Esophagus (tissue), 2 donors: ENCODE data around the gene RPL37A. TPM values are rescaled to one million over a fixed set of nuclear protein-coding genes. Genes with fewer than 3 reads are reported as not detected.
A peak's percentile ranks its signal among the peaks of the same experiment; 100 is the strongest.

Experiments used
- H3K27ac ChIP-seq, 2 donors: one replicate each; pipeline ENCODE4 v1.5.1; 2013; ENCODE audit warnings: low read depth in 2 of 2, mild to moderate bottlenecking in 2 of 2, inconsistent platforms in 1 of 2, low read length in 1 of 2, moderate library complexity in 1 of 2
- H3K27me3 ChIP-seq, 2 donors: one replicate each; pipeline ENCODE4 v1.6.1; 2013; ENCODE audit warnings: low read length in 2 of 2, control low read depth in 1 of 2, mild to moderate bottlenecking in 1 of 2; ENCODE audit not compliant: insufficient read depth in 2 of 2, control insufficient read depth in 1 of 2
- H3K36me3 ChIP-seq, 2 donors: one replicate each; pipeline ENCODE4 v1.6.1; 2013; ENCODE audit warnings: low read length in 1 of 2; ENCODE audit not compliant: control insufficient read depth in 2 of 2, insufficient read depth in 2 of 2
- H3K4me1 ChIP-seq, 2 donors: one replicate each; pipeline ENCODE4 v1.6.1; 2013; ENCODE audit warnings: low read length in 1 of 2; ENCODE audit not compliant: control insufficient read depth in 2 of 2, insufficient read depth in 2 of 2
- H3K4me3 ChIP-seq, 2 donors: one replicate each; pipeline ENCODE4 v1.5.1; 2013; ENCODE audit warnings: low read length in 2 of 2, mild to moderate bottlenecking in 2 of 2, low read depth in 1 of 2, moderate library complexity in 1 of 2
- H3K9me3 ChIP-seq, 2 donors: one replicate each; pipeline ENCODE4 v1.6.1; 2013; ENCODE audit warnings: mild to moderate bottlenecking in 2 of 2, low read depth in 1 of 2, low read length in 1 of 2, moderate library complexity in 1 of 2; ENCODE audit not compliant: control insufficient read depth in 2 of 2, insufficient read depth in 1 of 2
- WGBS, 2 donors: extraction: QIAGEN DNeasy Blood & Tissue Kit; methylation state at CpG; one replicate each; pipeline ENCODE4 v1.1.7; 2013; 5-methylcytosine and 5-hydroxymethylcytosine counted together
- polyA plus RNA-seq, 2 donors: library from polyadenylated mRNA; stranded (reverse); fragments of 200-250 nt; gene quantifications; one replicate each; pipeline ENCODE4 v1.2.3, GENCODE V29; 2013
- donor health status: healthy with polysubstance abuse.
- donor health status: Bipolar disorder and iron deficiency.

The RPL37A gene
- polyA plus RNA-seq, 2 donors, result 2,435 to 5,168 TPM

GRCh38 chr2:216526939-216527338 lies 28.3 kb downstream of the RPL37A start:
- WGBS, 2 donors, result 79 to 87% methylated on average over 1 of the region's 1 CpG
- Histone ChIP-seq H3K9me3 (no peaks in the 10 kb centered on the region), H3K27me3 (no peaks in the 10 kb centered on the region), H3K27ac (no peak overlapping the region), H3K36me3 (no peaks in the 10 kb centered on the region), H3K4me3 (no peak overlapping the region), H3K4me1 (no peaks in the 10 kb centered on the region)

GRCh38 chr2:216527600-216527999 lies 29.0 kb downstream of the RPL37A start:
- Histone ChIP-seq H3K9me3 (no peaks in the 10 kb centered on the region), H3K4me1 (no peaks in the 10 kb centered on the region), H3K27ac (no peak overlapping the region), H3K36me3 (no peaks in the 10 kb centered on the region), H3K27me3 (no peaks in the 10 kb centered on the region), H3K4me3 (no peak overlapping the region)
- 55 to 66% methylated on average over 1 of the region's 1 CpG for WGBS, 2 donors

GRCh38 chr2:216532562-216532961 lies 33.9 kb downstream of the RPL37A start:
- Histone ChIP-seq H3K36me3 (no peaks in the 10 kb centered on the region), H3K4me3 (no peak overlapping the region), H3K27me3 (no peaks in the 10 kb centered on the region), H3K4me1 (peaks cover 0 to 6% of the 10 kb centered on the region in 2 donors), H3K9me3 (no peaks in the 10 kb centered on the region), H3K27ac (no peak overlapping the region)
- WGBS, 2 donors, result 59 to 66% methylated on average over 2 of the region's 2 CpGs

GRCh38 chr2:216533609-216534008 lies 35.0 kb downstream of the RPL37A start:
- no peaks in the 10 kb centered on the region for H3K36me3 ChIP-seq
- 48 to 73% methylated on average over 5 of the region's 5 CpGs for WGBS, 2 donors
- H3K9me3 ChIP-seq, result no peaks in the 10 kb centered on the region
- H3K27me3 ChIP-seq, result no peaks in the 10 kb centered on the region
- peaks cover 0 to 6% of the 10 kb centered on the region in 2 donors for H3K4me1 ChIP-seq
- no peak overlapping the region for H3K4me3 ChIP-seq
- peak overlapping the region; percentile 47 to 67 for H3K27ac ChIP-seq

GRCh38 chr2:216534809-216535208 lies 36.2 kb downstream of the RPL37A start:
- Histone ChIP-seq H3K4me1 (peaks cover 0 to 6% of the 10 kb centered on the region in 2 donors), H3K9me3 (no peaks in the 10 kb centered on the region), H3K27ac (peak overlapping the region in 1 of 2 donors; percentile 89), H3K4me3 (no peak overlapping the region), H3K27me3 (no peaks in the 10 kb centered on the region), H3K36me3 (no peaks in the 10 kb centered on the region)
- 33 to 43% methylated on average over 1 of the region's 1 CpG for WGBS, 2 donors

GRCh38 chr2:216535454-216535995 lies 36.9 kb downstream of the RPL37A start:
- peaks cover 2 to 8% of the 10 kb centered on the region in 2 donors for H3K4me1 ChIP-seq
- no peaks in the 10 kb centered on the region for H3K36me3 ChIP-seq
- H3K27me3 ChIP-seq, result no peaks in the 10 kb centered on the region
- no peak overlapping the region for H3K4me3 ChIP-seq
- H3K9me3 ChIP-seq, result no peaks in the 10 kb centered on the region
- WGBS, 2 donors, result 9 to 27% methylated on average over 10 of the region's 10 CpGs
- peak overlapping the region; percentile 89 to 93 for H3K27ac ChIP-seq

- Histone ChIP-seq H3K27ac (peak overlapping the region in 1 of 2 donors; percentile 55), H3K9me3 (no peaks in the 10 kb centered on the region), H3K27me3 (no peaks in the 10 kb centered on the region), H3K4me1 (peaks cover 7 to 14% of the 10 kb centered on the region in 2 donors), H3K4me3 (no peak overlapping the region), H3K36me3 (no peaks in the 10 kb centered on the region)
- 41 to 48% methylated on average over 6 of the region's 6 CpGs for WGBS, 2 donors
Observed at GRCh38 chr2:216536734-216537210, 38.1 kb downstream of the RPL37A start.

GRCh38 chr2:216537366-216537765 lies 38.7 kb downstream of the RPL37A start:
- no peak overlapping the region for H3K4me3 ChIP-seq
- H3K36me3 ChIP-seq, result no peaks in the 10 kb centered on the region
- H3K27ac ChIP-seq, result no peak overlapping the region
- H3K27me3 ChIP-seq, result no peaks in the 10 kb centered on the region
- H3K4me1 ChIP-seq, result peaks cover 7 to 14% of the 10 kb centered on the region in 2 donors
- H3K9me3 ChIP-seq, result no peaks in the 10 kb centered on the region
- WGBS, 2 donors, result 82 to 87% methylated on average over 4 of the region's 4 CpGs

GRCh38 chr2:216538538-216538937 lies 39.9 kb downstream of the RPL37A start:
- Histone ChIP-seq H3K4me1 (peaks cover 7 to 14% of the 10 kb centered on the region in 2 donors), H3K27me3 (no peaks in the 10 kb centered on the region), H3K4me3 (no peak overlapping the region), H3K9me3 (no peaks in the 10 kb centered on the region), H3K27ac (no peak overlapping the region), H3K36me3 (no peaks in the 10 kb centered on the region)
- 75 to 90% methylated on average over 5 of the region's 5 CpGs for WGBS, 2 donors

- no peak overlapping the region for H3K27ac ChIP-seq
- 96% methylated on average over 4 of the region's 4 CpGs for WGBS, 2 donors
- H3K36me3 ChIP-seq, result no peaks in the 10 kb centered on the region
- H3K27me3 ChIP-seq, result no peaks in the 10 kb centered on the region
- H3K9me3 ChIP-seq, result no peaks in the 10 kb centered on the region
- no peak overlapping the region for H3K4me3 ChIP-seq
- peaks cover 7 to 14% of the 10 kb centered on the region in 2 donors for H3K4me1 ChIP-seq
Observed at GRCh38 chr2:216539120-216539519, 40.5 kb downstream of the RPL37A start.
